PC-3 (cell line): ENCODE measurements around the gene PRKCQ. TPM values are rescaled to one million over a fixed set of nuclear protein-coding genes. Genes with fewer than 3 reads are reported as not detected.

ENCODE experiments used
- ATAC-seq: fragments of 200-7000 bp; cut with Tn5 transposase; 2 replicates; pipeline ENCODE4 v1.9.1; 2020; ENCODE audit warnings: mild to moderate bottlenecking, moderate library complexity
- BruUV-seq: library from RNA; stranded (reverse); fragments of 400-500 nt; replicated peaks from 2 replicates; lab custom pipeline; 2021; lab: Mats Ljungman, UMichigan
- CTCF ChIA-PET: fragments of 300-600 bp; sonication (Branson Sonifier 250); formaldehyde crosslinking; loops from one replicate; lab custom pipeline; 2022; ENCODE audit warnings: antibody characterized with exemption; lab: Charles Lee
- POLR2A ChIA-PET: fragments of 300-600 bp; sonication (Branson Sonifier 250); formaldehyde crosslinking; loops from one replicate; lab custom pipeline; 2022; ENCODE audit warnings: antibody characterized with exemption; ENCODE audit not compliant: unreplicated experiment; lab: Charles Lee
- DNase-seq: peaks from one replicate; pipeline ENCODE4 v3.0.0-alpha.2; 2015
- H2AFZ ChIP-seq: fragments of 300-600 bp; sonication (generic); 2 replicates; pipeline ENCODE4 v1.6.0; 2016; ENCODE audit warnings: antibody characterized with exemption, low read length
- H3F3A ChIP-seq: fragments of 300-600 bp; sonication (generic); one replicate; pipeline ENCODE4 v1.6.0; 2017; ENCODE audit warnings: antibody characterized with exemption, low read length, control low read depth, mild to moderate bottlenecking; ENCODE audit not compliant: unreplicated experiment
- H3K27ac ChIP-seq: fragments of 300-600 bp; sonication (generic); 2 replicates; pipeline ENCODE4 v1.5.1; 2016; ENCODE audit warnings: mild to moderate bottlenecking, low read length
- H3K27me3 ChIP-seq: fragments of 300-600 bp; sonication (generic); 2 replicates; pipeline ENCODE4 v1.6.1; 2016; ENCODE audit warnings: low read length, mixed read lengths
- H3K36me3 ChIP-seq: fragments of 300-600 bp; sonication (generic); 2 replicates; pipeline ENCODE4 v1.6.1; 2016; ENCODE audit warnings: low read depth, mixed run types, low read length, mixed read lengths
- H3K4me1 ChIP-seq: fragments of 300-600 bp; sonication (generic); 2 replicates; pipeline ENCODE4 v1.5.1; 2016; ENCODE audit warnings: low read length; ENCODE audit not compliant: insufficient read depth
- H3K4me2 ChIP-seq: fragments of 300-600 bp; sonication (generic); 2 replicates; pipeline ENCODE4 v1.6.0; 2016; ENCODE audit warnings: low read length
- H3K4me3 ChIP-seq: fragments of 300-600 bp; sonication (generic); 2 replicates; pipeline ENCODE4 v1.5.1; 2016; ENCODE audit warnings: mild to moderate bottlenecking, low read length, mixed read lengths
- H3K79me2 ChIP-seq: fragments of 300-600 bp; sonication (generic); 2 replicates; pipeline ENCODE4 v1.6.1; 2017; ENCODE audit warnings: low read length, mixed read lengths
- H3K9ac ChIP-seq: fragments of 300-600 bp; sonication (generic); 2 replicates; pipeline ENCODE4 v1.6.0; 2016; ENCODE audit warnings: mild to moderate bottlenecking, low read length
- H3K9me2 ChIP-seq: fragments of 300-600 bp; sonication (generic); replicated peaks from 2 replicates; pipeline ENCODE4 v1.6.1; 2016; ENCODE audit warnings: mixed run types, low read length, mixed read lengths
- H3K9me3 ChIP-seq: fragments of 300-600 bp; sonication (generic); 2 replicates; pipeline ENCODE4 v1.6.1; 2016; ENCODE audit warnings: low read length, mixed read lengths
- H4K20me1 ChIP-seq: fragments of 300-600 bp; sonication (generic); 2 replicates; pipeline ENCODE4 v1.6.1; 2016; ENCODE audit warnings: low read length, mixed read lengths
- CTCF ChIP-seq: fragments of 300-600 bp; sonication (generic); conservative IDR thresholded peaks from 2 replicates; pipeline ENCODE4 v1.5.1; 2017; ENCODE audit warnings: antibody characterized with exemption, low read depth, mild to moderate bottlenecking, low read length
- EZH2 ChIP-seq: fragments of 300-600 bp; sonication (generic); IDR thresholded peaks from one replicate; pipeline ENCODE4 v1.6.1; 2017; ENCODE audit warnings: antibody characterized with exemption, mild to moderate bottlenecking, low read length; ENCODE audit not compliant: unreplicated experiment
- EZH2phosphoT487 ChIP-seq: fragments of 300-600 bp; sonication (generic); IDR thresholded peaks from 2 replicates; pipeline ENCODE4 v1.6.1; 2018; ENCODE audit warnings: mild to moderate bottlenecking, antibody characterized with exemption, low read length, borderline replicate concordance
- intact Hi-C: fragments of 100-400 bp; cut with micrococcal nuclease; formaldehyde crosslinking; loops from 2 replicates; pipeline ENCODE4 v1.9.0; 2023
- total RNA-seq: library from RNA; depleted of rRNA; stranded (reverse); fragments of >200 nt; gene quantifications from 2 replicates; pipeline ENCODE4 v1.2.3, GENCODE V29; 2014

The PRKCQ gene
- total RNA-seq, 1 experiment from 2014 or later: not detected

GRCh38 chr10:6457376-6457775, 122.7 kb downstream of the PRKCQ start:
- Histone ChIP-seq H3K4me2 (no peak overlapping the region), H3K4me3 (no peak overlapping the region), H3K4me1 (no peaks in the 10 kb centered on the region), H3K27ac (no peak overlapping the region), H3K9me2 (no peaks in the 10 kb centered on the region), H3K9me3 (no peaks in the 10 kb centered on the region), H3F3A (no peaks in the 10 kb centered on the region), H4K20me1 (no peaks in the 10 kb centered on the region), H2AFZ (no peak overlapping the region), H3K27me3 (no peaks in the 10 kb centered on the region), H3K36me3 (no peaks in the 10 kb centered on the region), H3K9ac (no peak overlapping the region), H3K79me2 (no peaks in the 10 kb centered on the region)
- TF ChIP-seq EZH2 (no peak), CTCF (no peak), EZH2phosphoT487 (no peak)
- POLR2A ChIA-PET: no interaction called here
- DNase-seq: no peak
- ATAC-seq: no peak
- no TSS peak for BruUV-seq
- intact Hi-C loops: no loop called here
- CTCF ChIA-PET: no interaction called here

- Histone ChIP-seq H3K27ac (no peak overlapping the region), H3K4me1 (no peaks in the 10 kb centered on the region), H3F3A (no peaks in the 10 kb centered on the region), H3K36me3 (no peaks in the 10 kb centered on the region), H3K9ac (no peak overlapping the region), H3K27me3 (no peaks in the 10 kb centered on the region), H2AFZ (no peak overlapping the region), H4K20me1 (no peaks in the 10 kb centered on the region), H3K9me3 (no peaks in the 10 kb centered on the region), H3K4me2 (no peak overlapping the region), H3K4me3 (no peak overlapping the region), H3K79me2 (no peaks in the 10 kb centered on the region), H3K9me2 (no peaks in the 10 kb centered on the region)
- DNase-seq: no peak
- POLR2A ChIA-PET: no interaction called here
- no TSS peak for BruUV-seq
- no peak for TF ChIP-seq EZH2
- TF ChIP-seq EZH2phosphoT487: no peak
- no peak for TF ChIP-seq CTCF
- intact Hi-C loops: no loop called here
- CTCF ChIA-PET: no interaction called here
- no peak for ATAC-seq
Observed at GRCh38 chr10:6456067-6456466, 124.0 kb downstream of the PRKCQ start.

- no peaks in the 10 kb centered on the region for H3K9me2 ChIP-seq
- H3K36me3 ChIP-seq: no peaks in the 10 kb centered on the region
- no peaks in the 10 kb centered on the region for H3K4me1 ChIP-seq
- intact Hi-C loops: no loop called here
- no TSS peak for BruUV-seq
- no peak overlapping the region for H2AFZ ChIP-seq
- H3K4me3 ChIP-seq: no peak overlapping the region
- no peaks in the 10 kb centered on the region for H3K79me2 ChIP-seq
- no peaks in the 10 kb centered on the region for H4K20me1 ChIP-seq
- H3F3A ChIP-seq: no peaks in the 10 kb centered on the region
- TF ChIP-seq CTCF (no peak), EZH2 (no peak), EZH2phosphoT487 (no peak)
- no peak overlapping the region for H3K27ac ChIP-seq
- ATAC-seq (no peak), DNase-seq (no peak)
- H3K9me3 ChIP-seq: no peaks in the 10 kb centered on the region
- CTCF ChIA-PET: no interaction called here
- POLR2A ChIA-PET: no interaction called here
- no peak overlapping the region for H3K9ac ChIP-seq
- H3K27me3 ChIP-seq: no peaks in the 10 kb centered on the region
- H3K4me2 ChIP-seq: no peak overlapping the region
Observed at GRCh38 chr10:6455592-6455991, 124.5 kb downstream of the PRKCQ start.
